ENCODE results near the gene PDGFD.

DNA sequence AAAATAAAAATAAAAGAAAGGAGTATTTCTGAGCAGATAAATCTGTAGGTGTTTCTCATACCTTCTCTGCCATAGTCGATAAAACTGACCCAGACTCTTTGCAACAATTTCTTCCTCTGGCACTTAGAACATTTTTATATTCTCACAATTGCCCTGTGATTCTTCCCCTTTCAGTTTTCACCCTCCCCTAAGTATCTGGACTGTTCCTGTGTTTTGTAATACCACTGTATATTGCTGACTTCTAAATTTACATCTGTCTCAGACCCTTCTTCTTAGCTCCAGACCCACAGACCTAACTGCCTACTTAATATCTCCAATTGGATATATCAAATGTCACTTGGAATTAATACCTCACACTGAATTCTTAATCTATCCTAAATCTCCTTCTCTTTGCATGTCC, 261.0 kb downstream of the PDGFD start:
- TF ChIP-seq, protein P1, sequence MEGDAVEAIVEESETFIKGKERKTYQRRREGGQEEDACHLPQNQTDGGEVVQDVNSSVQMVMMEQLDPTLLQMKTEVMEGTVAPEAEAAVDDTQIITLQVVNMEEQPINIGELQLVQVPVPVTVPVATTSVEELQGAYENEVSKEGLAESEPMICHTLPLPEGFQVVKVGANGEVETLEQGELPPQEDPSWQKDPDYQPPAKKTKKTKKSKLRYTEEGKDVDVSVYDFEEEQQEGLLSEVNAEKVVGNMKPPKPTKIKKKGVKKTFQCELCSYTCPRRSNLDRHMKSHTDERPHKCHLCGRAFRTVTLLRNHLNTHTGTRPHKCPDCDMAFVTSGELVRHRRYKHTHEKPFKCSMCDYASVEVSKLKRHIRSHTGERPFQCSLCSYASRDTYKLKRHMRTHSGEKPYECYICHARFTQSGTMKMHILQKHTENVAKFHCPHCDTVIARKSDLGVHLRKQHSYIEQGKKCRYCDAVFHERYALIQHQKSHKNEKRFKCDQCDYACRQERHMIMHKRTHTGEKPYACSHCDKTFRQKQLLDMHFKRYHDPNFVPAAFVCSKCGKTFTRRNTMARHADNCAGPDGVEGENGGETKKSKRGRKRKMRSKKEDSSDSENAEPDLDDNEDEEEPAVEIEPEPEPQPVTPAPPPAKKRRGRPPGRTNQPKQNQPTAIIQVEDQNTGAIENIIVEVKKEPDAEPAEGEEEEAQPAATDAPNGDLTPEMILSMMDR (conservative IDR thresholded peaks at IDR 0.05; ENCODE audit: low read depth in 2 of 2): no peak
- TF ChIP-seq CREB1 (CRISPR knock-in tag; IDR thresholded peaks at IDR 0.05; ENCODE audit: low read depth) (no peak), EZH2phosphoT487 (IDR thresholded peaks at IDR 0.05; ENCODE audit: unreplicated experiment) (no peak), ZNF114 (CRISPR knock-in tag; IDR thresholded peaks at IDR 0.05) (no peak), ETS1 (IDR thresholded peaks at IDR 0.05) (no peak), JUNB (IDR thresholded peaks at IDR 0.05; ENCODE audit: unreplicated experiment) (no peak), POLR2AphosphoS5 (IDR thresholded peaks at IDR 0.05; ENCODE audit: low read depth) (no peak), EZH2 (IDR thresholded peaks at IDR 0.05; ENCODE audit: low read depth, unreplicated experiment) (no peak), STAT1 (IDR thresholded peaks at IDR 0.05; ENCODE audit: unreplicated experiment) (no peak), NANOG (IDR thresholded peaks at IDR 0.05; ENCODE audit: borderline replicate concordance) (no peak), ZNF331 (CRISPR knock-in tag; IDR thresholded peaks at IDR 0.05; ENCODE audit: low read depth) (no peak)
- TF ChIP-seq, protein P2, sequence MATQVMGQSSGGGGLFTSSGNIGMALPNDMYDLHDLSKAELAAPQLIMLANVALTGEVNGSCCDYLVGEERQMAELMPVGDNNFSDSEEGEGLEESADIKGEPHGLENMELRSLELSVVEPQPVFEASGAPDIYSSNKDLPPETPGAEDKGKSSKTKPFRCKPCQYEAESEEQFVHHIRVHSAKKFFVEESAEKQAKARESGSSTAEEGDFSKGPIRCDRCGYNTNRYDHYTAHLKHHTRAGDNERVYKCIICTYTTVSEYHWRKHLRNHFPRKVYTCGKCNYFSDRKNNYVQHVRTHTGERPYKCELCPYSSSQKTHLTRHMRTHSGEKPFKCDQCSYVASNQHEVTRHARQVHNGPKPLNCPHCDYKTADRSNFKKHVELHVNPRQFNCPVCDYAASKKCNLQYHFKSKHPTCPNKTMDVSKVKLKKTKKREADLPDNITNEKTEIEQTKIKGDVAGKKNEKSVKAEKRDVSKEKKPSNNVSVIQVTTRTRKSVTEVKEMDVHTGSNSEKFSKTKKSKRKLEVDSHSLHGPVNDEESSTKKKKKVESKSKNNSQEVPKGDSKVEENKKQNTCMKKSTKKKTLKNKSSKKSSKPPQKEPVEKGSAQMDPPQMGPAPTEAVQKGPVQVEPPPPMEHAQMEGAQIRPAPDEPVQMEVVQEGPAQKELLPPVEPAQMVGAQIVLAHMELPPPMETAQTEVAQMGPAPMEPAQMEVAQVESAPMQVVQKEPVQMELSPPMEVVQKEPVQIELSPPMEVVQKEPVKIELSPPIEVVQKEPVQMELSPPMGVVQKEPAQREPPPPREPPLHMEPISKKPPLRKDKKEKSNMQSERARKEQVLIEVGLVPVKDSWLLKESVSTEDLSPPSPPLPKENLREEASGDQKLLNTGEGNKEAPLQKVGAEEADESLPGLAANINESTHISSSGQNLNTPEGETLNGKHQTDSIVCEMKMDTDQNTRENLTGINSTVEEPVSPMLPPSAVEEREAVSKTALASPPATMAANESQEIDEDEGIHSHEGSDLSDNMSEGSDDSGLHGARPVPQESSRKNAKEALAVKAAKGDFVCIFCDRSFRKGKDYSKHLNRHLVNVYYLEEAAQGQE (IDR thresholded peaks at IDR 0.05; ENCODE audit: unreplicated experiment): no peak
